C4-2B (cell line): Measurements from ENCODE around the gene GSDME.

Experiments
- ZFX ChIP-seq: fragments of 450-650 bp; IDR thresholded peaks from 2 replicates; pipeline ENCODE4 v1.6.1; 2017
- TF ChIP-seq, protein P1 (sequence below): fragments of 450-650 bp; conservative IDR thresholded peaks from 2 replicates; pipeline ENCODE4 v1.5.1; 2017; ENCODE audit warnings: mild to moderate bottlenecking

DNA sequence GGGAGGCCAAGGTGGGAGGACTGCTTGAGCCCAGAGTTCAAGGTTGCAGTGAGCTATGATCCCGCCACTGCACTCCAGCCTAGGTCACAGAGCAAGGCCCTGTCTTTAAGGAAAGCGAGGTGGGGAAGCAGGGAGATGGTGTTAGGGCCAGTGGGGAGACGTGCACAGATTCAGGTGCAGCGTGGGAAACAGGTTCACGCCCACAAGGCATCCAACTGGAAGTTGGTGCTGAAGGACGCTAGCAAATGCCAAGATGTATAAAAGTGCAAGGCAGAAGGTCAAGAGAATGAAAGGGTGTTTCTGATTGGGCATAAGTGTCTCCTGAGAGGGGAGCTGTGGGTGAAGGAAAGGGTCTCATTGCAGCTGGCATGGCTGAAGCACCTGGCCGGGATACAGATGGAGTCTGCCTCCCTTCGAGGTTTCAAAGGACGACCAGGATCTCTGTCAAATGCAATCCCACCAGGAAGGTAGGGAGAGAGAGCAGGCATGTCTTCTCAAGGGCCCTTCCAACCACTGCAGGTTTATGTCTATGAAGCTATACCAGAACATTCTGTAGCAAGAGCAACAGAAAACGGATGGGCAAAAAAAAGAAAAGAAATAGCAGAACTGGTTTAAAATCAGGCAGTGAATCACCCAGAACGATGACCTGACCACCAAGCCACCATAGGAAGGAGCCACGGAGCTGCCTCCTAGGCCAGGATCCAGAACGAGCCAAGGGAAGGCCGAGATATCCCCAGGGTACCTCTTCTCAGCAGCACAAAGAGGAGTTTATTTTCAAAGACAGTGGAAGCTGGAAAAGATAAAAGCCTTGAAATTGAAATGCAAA is 43.2 kb downstream of the GSDME start:
- TF ChIP-seq, protein P1, sequence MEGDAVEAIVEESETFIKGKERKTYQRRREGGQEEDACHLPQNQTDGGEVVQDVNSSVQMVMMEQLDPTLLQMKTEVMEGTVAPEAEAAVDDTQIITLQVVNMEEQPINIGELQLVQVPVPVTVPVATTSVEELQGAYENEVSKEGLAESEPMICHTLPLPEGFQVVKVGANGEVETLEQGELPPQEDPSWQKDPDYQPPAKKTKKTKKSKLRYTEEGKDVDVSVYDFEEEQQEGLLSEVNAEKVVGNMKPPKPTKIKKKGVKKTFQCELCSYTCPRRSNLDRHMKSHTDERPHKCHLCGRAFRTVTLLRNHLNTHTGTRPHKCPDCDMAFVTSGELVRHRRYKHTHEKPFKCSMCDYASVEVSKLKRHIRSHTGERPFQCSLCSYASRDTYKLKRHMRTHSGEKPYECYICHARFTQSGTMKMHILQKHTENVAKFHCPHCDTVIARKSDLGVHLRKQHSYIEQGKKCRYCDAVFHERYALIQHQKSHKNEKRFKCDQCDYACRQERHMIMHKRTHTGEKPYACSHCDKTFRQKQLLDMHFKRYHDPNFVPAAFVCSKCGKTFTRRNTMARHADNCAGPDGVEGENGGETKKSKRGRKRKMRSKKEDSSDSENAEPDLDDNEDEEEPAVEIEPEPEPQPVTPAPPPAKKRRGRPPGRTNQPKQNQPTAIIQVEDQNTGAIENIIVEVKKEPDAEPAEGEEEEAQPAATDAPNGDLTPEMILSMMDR: no peak
- TF ChIP-seq ZFX: no peak
